ENCODE measurements around the gene PMEPA1.

DNA sequence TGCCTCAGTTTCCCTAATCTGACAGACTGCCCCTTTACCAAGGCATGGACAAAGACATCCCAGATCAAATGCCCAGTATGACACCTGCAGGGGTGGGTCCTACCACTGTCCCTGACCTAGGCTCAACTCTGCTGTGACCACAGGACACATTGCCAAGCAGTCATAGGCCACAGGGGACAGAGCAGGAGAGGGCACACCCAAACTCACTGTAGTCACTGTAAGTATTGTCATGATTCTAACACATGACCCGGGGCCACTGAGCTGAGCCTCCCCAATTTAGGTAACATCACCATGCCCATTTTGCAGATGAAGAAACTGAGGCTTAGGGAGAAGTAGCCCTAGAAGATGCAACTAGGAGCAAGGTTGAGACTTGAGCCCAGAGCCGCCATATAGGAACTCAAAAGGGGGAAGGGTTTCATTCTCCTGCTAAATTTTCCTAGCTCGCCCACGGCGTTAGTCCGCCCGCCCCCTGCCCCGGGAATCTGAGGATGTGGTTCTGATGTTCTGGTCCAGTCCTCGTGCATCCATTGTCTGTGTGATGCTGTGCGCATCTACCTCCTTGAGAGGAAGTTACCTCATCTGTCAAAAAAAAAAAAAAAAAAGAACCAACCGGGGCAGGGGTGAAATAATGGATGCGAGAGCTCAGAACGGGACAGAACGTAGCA, 44.8 kb downstream of the PMEPA1 start:
- TF ChIP-seq, protein P1, sequence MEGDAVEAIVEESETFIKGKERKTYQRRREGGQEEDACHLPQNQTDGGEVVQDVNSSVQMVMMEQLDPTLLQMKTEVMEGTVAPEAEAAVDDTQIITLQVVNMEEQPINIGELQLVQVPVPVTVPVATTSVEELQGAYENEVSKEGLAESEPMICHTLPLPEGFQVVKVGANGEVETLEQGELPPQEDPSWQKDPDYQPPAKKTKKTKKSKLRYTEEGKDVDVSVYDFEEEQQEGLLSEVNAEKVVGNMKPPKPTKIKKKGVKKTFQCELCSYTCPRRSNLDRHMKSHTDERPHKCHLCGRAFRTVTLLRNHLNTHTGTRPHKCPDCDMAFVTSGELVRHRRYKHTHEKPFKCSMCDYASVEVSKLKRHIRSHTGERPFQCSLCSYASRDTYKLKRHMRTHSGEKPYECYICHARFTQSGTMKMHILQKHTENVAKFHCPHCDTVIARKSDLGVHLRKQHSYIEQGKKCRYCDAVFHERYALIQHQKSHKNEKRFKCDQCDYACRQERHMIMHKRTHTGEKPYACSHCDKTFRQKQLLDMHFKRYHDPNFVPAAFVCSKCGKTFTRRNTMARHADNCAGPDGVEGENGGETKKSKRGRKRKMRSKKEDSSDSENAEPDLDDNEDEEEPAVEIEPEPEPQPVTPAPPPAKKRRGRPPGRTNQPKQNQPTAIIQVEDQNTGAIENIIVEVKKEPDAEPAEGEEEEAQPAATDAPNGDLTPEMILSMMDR (tag by site-specific recombination; IDR thresholded peaks at IDR 0.05): no peak
- TF ChIP-seq MEIS1 (CRISPR knock-in tag; IDR thresholded peaks at IDR 0.05; ENCODE audit: borderline replicate concordance): no peak
